HG03097 (cell line): Measurements from ENCODE around the gene SLC28A3.
"Not testable (repeated sequence)": the region's sequence is repeated elsewhere in the genome, so short reads cannot be mapped to it uniquely, and the experiment has no call there.

Source experiments
- ATAC-seq: cut with Tn5 transposase; IDR thresholded peaks from one replicate; pipeline ENCODE4 v1.9.1; 2021; ENCODE audit not compliant: unreplicated experiment, low FRiP score

Gene SLC28A3

GRCh38 chr9:84340535-84340934 lies at the start of gene SLC28A3:
Gene SLC28A3 (minus strand): TSS chr9:84340758. CDS start chr9:84340633, 125 bp downstream.
- no peak for ATAC-seq

GRCh38 chr9:84390254-84390653 lies 49.7 kb upstream of the SLC28A3 start:
- ATAC-seq = not testable (repeated sequence)

- ATAC-seq = no peak
Measured at GRCh38 chr9:84387821-84388220, 47.3 kb upstream of the SLC28A3 start.

GRCh38 chr9:84386753-84387152 lies 46.2 kb upstream of the SLC28A3 start:
- no peak for ATAC-seq

- ATAC-seq = no peak
Measured at GRCh38 chr9:84385386-84386040, 45.0 kb upstream of the SLC28A3 start.

GRCh38 chr9:84384617-84385016 lies 44.1 kb upstream of the SLC28A3 start:
- ATAC-seq = no peak

GRCh38 chr9:84383178-84383577 lies 42.6 kb upstream of the SLC28A3 start:
- ATAC-seq = no peak

- ATAC-seq = no peak
Measured at GRCh38 chr9:84382720-84383119, 42.2 kb upstream of the SLC28A3 start.

- ATAC-seq = no peak
Measured at GRCh38 chr9:84381508-84381907, 41.0 kb upstream of the SLC28A3 start.

GRCh38 chr9:84379740-84380139 lies 39.2 kb upstream of the SLC28A3 start:
- no peak for ATAC-seq

- ATAC-seq = no peak
Measured at GRCh38 chr9:84375954-84376353, 35.4 kb upstream of the SLC28A3 start.

- ATAC-seq = no peak
Measured at GRCh38 chr9:84374516-84374915, 34.0 kb upstream of the SLC28A3 start.

GRCh38 chr9:84374013-84374412 lies 33.5 kb upstream of the SLC28A3 start:
- no peak for ATAC-seq

GRCh38 chr9:84371737-84372136 lies 31.2 kb upstream of the SLC28A3 start:
- no peak for ATAC-seq

- no peak for ATAC-seq
Measured at GRCh38 chr9:84368601-84369000, 28.0 kb upstream of the SLC28A3 start.

- ATAC-seq = not testable (repeated sequence)
Measured at GRCh38 chr9:84367726-84368125, 27.2 kb upstream of the SLC28A3 start.

- no peak for ATAC-seq
Measured at GRCh38 chr9:84366683-84367082, 26.1 kb upstream of the SLC28A3 start.

GRCh38 chr9:84364894-84365490 lies 24.4 kb upstream of the SLC28A3 start:
- ATAC-seq = not testable (repeated sequence)

GRCh38 chr9:84361645-84362044 lies 21.1 kb upstream of the SLC28A3 start:
- ATAC-seq = no peak

GRCh38 chr9:84357275-84357674 lies 16.7 kb upstream of the SLC28A3 start:
- no peak for ATAC-seq

- ATAC-seq = no peak
Measured at GRCh38 chr9:84354035-84354434, 13.5 kb upstream of the SLC28A3 start.

GRCh38 chr9:84349671-84350070 lies 9.1 kb upstream of the SLC28A3 start:
- ATAC-seq = no peak
